ENCODE measurements around the gene PYGO1.
A peak's percentile ranks its signal among the peaks of the same experiment; 100 is the strongest.

The PYGO1 gene, protein sequence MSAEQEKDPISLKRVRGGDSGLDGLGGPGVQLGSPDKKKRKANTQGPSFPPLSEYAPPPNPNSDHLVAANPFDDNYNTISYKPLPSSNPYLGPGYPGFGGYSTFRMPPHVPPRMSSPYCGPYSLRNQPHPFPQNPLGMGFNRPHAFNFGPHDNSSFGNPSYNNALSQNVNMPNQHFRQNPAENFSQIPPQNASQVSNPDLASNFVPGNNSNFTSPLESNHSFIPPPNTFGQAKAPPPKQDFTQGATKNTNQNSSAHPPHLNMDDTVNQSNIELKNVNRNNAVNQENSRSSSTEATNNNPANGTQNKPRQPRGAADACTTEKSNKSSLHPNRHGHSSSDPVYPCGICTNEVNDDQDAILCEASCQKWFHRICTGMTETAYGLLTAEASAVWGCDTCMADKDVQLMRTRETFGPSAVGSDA

GRCh38 chr15:55588070-55588814, at the start of gene PYGO1:
PYGO1 (minus strand) TSS chr15:55588345; CDS start chr15:55587883, 462 bp downstream.
- TF ChIP-seq CTCF (IDR thresholded peaks at IDR 0.05; ENCODE audit: low read depth, low read length), result no peak
- peaks cover 5% of the 10 kb centered on the region for H3K9me3 ChIP-seq (ENCODE audit: severe bottlenecking)
- H3K27ac ChIP-seq, result peak within 1 kb of the TSS; percentile 91
- H3K4me3 ChIP-seq (ENCODE audit: low read depth, low read length), result peak within 1 kb of the TSS; percentile 88
- peak; percentile 72 for DNase-seq
- no peaks in the 10 kb centered on the region for H3K27me3 ChIP-seq (ENCODE audit: insufficient read depth, low read depth, severe bottlenecking)
- H3K36me3 ChIP-seq, result peaks cover 3% of the 10 kb centered on the region

DNA sequence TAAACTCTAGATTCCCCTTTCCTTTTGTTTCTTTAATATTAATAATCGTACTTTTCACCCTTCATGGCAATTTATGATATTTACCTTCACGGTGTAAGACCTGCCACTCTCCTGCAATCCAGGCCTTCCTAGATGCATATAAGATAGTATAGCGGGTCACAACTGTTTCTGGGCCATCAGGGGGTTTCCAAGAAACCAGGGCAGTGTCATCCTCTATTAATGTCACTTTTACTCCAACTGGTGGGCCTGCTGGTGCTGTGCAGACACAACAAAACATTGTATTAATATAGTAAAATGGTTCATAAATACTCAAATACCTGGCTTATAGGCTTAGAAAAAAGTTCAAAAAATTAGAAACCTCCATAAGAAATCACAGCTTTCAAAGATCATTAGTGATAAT, 48.9 kb upstream of the PYGO1 start:
- no peak for TF ChIP-seq CTCF (IDR thresholded peaks at IDR 0.05; ENCODE audit: low read depth, low read length)
- H3K4me3 ChIP-seq (ENCODE audit: low read depth, low read length), result no peak overlapping the region
- H3K36me3 ChIP-seq, result peaks cover 16% of the 10 kb centered on the region
- H3K27ac ChIP-seq, result no peak overlapping the region
- no peaks in the 10 kb centered on the region for H3K9me3 ChIP-seq (ENCODE audit: severe bottlenecking)
- no peaks in the 10 kb centered on the region for H3K27me3 ChIP-seq (ENCODE audit: insufficient read depth, low read depth, severe bottlenecking)
- DNase-seq, result no peak

- no peak for DNase-seq
- no peaks in the 10 kb centered on the region for H3K27me3 ChIP-seq (ENCODE audit: insufficient read depth, low read depth, severe bottlenecking)
- H3K9me3 ChIP-seq (ENCODE audit: severe bottlenecking), result no peaks in the 10 kb centered on the region
- no peak overlapping the region for H3K4me3 ChIP-seq (ENCODE audit: low read depth, low read length)
- H3K27ac ChIP-seq, result no peak overlapping the region
- TF ChIP-seq CTCF (IDR thresholded peaks at IDR 0.05; ENCODE audit: low read depth, low read length), result no peak
- H3K36me3 ChIP-seq, result peaks cover 10% of the 10 kb centered on the region
Measured at GRCh38 chr15:55633731-55634130, 45.6 kb upstream of the PYGO1 start.

DNA sequence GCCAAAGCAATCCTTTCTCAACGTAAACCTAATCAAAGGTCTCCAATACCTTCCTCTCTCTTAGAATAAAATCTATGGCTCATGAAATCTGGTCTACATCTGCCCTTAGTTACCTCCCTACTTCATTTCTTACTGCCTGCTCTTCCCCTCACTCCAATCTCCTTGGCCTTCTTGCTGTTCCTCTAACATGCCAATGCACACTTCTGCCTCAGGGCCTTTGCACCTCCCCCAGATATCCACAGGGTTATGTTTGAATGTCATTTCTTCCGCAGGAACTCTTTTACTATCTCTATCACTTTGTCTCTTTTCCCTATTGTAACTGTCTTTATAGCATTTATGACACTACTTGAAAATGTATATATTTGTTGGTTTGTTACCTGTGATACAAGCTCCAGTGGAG, 44.3 kb upstream of the PYGO1 start:
- Histone ChIP-seq H3K27ac (no peak overlapping the region), H3K4me3 (ENCODE audit: low read depth, low read length) (no peak overlapping the region), H3K27me3 (ENCODE audit: insufficient read depth, low read depth, severe bottlenecking) (no peaks in the 10 kb centered on the region), H3K36me3 (peaks cover 7% of the 10 kb centered on the region), H3K9me3 (ENCODE audit: severe bottlenecking) (no peaks in the 10 kb centered on the region)
- no peak for DNase-seq
- TF ChIP-seq CTCF (IDR thresholded peaks at IDR 0.05; ENCODE audit: low read depth, low read length), result no peak

DNA sequence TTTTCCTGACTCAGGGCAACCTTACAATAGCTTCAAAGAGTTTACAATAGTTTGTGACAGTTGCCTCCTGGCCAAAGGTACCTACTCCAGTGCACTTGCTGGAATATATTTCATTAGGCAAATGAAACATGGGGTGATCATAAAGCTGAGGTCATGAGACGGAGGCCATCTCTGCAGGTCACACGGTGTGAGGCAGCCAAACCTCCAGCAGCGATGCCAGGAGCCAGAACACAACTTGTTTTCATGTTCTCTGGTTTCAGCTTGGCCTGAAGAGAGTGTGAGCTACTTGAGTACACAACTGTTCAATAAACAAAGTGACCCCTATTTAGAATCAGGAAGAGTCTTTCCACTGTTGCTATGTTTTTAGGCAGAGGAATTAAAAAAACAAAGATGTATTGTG, 42.7 kb upstream of the PYGO1 start:
- DNase-seq, result no peak
- no peak for TF ChIP-seq CTCF (IDR thresholded peaks at IDR 0.05; ENCODE audit: low read depth, low read length)
- Histone ChIP-seq H3K27me3 (ENCODE audit: insufficient read depth, low read depth, severe bottlenecking) (no peaks in the 10 kb centered on the region), H3K9me3 (ENCODE audit: severe bottlenecking) (no peaks in the 10 kb centered on the region), H3K4me3 (ENCODE audit: low read depth, low read length) (no peak overlapping the region), H3K36me3 (peaks cover 7% of the 10 kb centered on the region; the same call in 1 of the 2 replicates), H3K27ac (no peak overlapping the region)
